GM12878 (cell line): ENCODE measurements around the gene TOMM40. TPM values are rescaled to one million over a fixed set of nuclear protein-coding genes. Genes with fewer than 3 reads are reported as not detected.
A peak's percentile ranks its signal among the peaks of the same experiment; 100 is the strongest.

Experiments
- ATAC-seq: fragments of 200-7000 bp; cut with Tn5 transposase; 3 replicates; pipeline ENCODE4 v1.9.1; 2020; ENCODE audit warnings: mild to moderate bottlenecking, moderate library complexity
- BruUV-seq: library from RNA; stranded (reverse); fragments of 400-500 nt; replicated peaks from 2 replicates; lab custom pipeline; 2021; lab: Mats Ljungman, UMichigan
- CTCF ChIA-PET: fragments of 300-600 bp; sonication (Branson Sonifier 250); formaldehyde crosslinking; extraction: SDS; loops from one replicate; lab custom pipeline; 2021; ENCODE audit warnings: inconsistent platforms; lab: Yijun Ruan, JAX
- POLR2A ChIA-PET: fragments of 350-600 bp; formaldehyde crosslinking; extraction: SDS; loops from one replicate; lab custom pipeline; 2021; ENCODE audit warnings: inconsistent platforms; lab: Charles Lee
- RAD21 ChIA-PET: fragments of 300-600 bp; sonication (Branson Sonifier 250); formaldehyde crosslinking; loops from one replicate; lab custom pipeline; 2023; ENCODE audit warnings: antibody characterized with exemption; ENCODE audit not compliant: unreplicated experiment; lab: Charles Lee
- SMC1A ChIA-PET: fragments of 300-600 bp; sonication (Branson Sonifier 250); formaldehyde crosslinking; loops from one replicate; lab custom pipeline; 2023; ENCODE audit not compliant: unreplicated experiment, uncharacterized antibody; lab: Charles Lee
- DNase-seq: peaks from one replicate; pipeline ENCODE4 v3.0.0-alpha.2; 2011; ENCODE audit warnings: low read depth, low spot score
- FAIRE-seq: peaks from 3 replicates; lab custom pipeline; 2011; peaks lifted over from hg19 to GRCh38; lab: Jason Lieb, UNC
- H2AFZ ChIP-seq: 2 replicates; pipeline ENCODE4 v1.6.0; 2011; ENCODE audit warnings: low read depth, low read length, control low read depth; ENCODE audit not compliant: control insufficient read depth
- H3K27ac ChIP-seq: 2 replicates; pipeline ENCODE4 v1.5.1; 2011; ENCODE audit warnings: control low read depth; ENCODE audit not compliant: control insufficient read depth, insufficient read depth
- H3K27me3 ChIP-seq, 2 experiments: replicated peaks in 1 of 2; 2 replicates each; pipeline versions ENCODE4 v1.6.0 to v1.6.1; 2011; ENCODE audit warnings: low read length in 1 of 2; ENCODE audit not compliant: control insufficient read depth in 2 of 2, insufficient read depth in 2 of 2
- H3K36me3 ChIP-seq, 2 experiments: 2 replicates each; pipeline ENCODE4 v1.5.1; 2011; ENCODE audit warnings: low read length in 1 of 2; ENCODE audit not compliant: control insufficient read depth in 2 of 2, insufficient read depth in 2 of 2
- H3K4me1 ChIP-seq: 2 replicates; pipeline ENCODE4 v1.6.1; 2011; ENCODE audit warnings: mild to moderate bottlenecking, low read length, moderate library complexity, mixed read lengths; ENCODE audit not compliant: control insufficient read depth, insufficient read depth
- H3K4me2 ChIP-seq: 2 replicates; pipeline ENCODE4 v1.6.0; 2011; ENCODE audit warnings: control low read depth; ENCODE audit not compliant: control insufficient read depth, insufficient read depth
- H3K4me3 ChIP-seq: fragments of 200-600 bp; sonication (generic); 2 replicates; pipeline ENCODE4 v1.5.1; 2016
- H3K79me2 ChIP-seq: 2 replicates; pipeline ENCODE4 v1.6.0; 2011; ENCODE audit warnings: low read length; ENCODE audit not compliant: control insufficient read depth, insufficient read depth
- H3K9ac ChIP-seq: 2 replicates; pipeline ENCODE4 v1.8.0; 2011; ENCODE audit warnings: low read length, control low read depth, mixed read lengths; ENCODE audit not compliant: control insufficient read depth, insufficient read depth
- H3K9me3 ChIP-seq: replicated peaks from 3 replicates; pipeline ENCODE4 v1.5.1; 2011; ENCODE audit warnings: mild to moderate bottlenecking, low read length; ENCODE audit not compliant: control insufficient read depth, insufficient read depth
- H4K20me1 ChIP-seq: 2 replicates; pipeline ENCODE4 v1.6.0; 2011; ENCODE audit not compliant: control insufficient read depth, insufficient read depth
- CBX5 ChIP-seq: sonication (generic); IDR thresholded peaks from 2 replicates; pipeline ENCODE4 v1.6.1; 2016; ENCODE audit warnings: low read depth, moderate library complexity, mild to moderate bottlenecking, inconsistent platforms
- DPF2 ChIP-seq: fragments of 450-650 bp; IDR thresholded peaks from 2 replicates; pipeline ENCODE4 v1.6.1; 2017; ENCODE audit warnings: mild to moderate bottlenecking
- JUND ChIP-seq: IDR thresholded peaks from 2 replicates; pipeline ENCODE4 v1.6.1; 2012; ENCODE audit warnings: low read depth, mild to moderate bottlenecking, low read length, improper control_type of control experiment, moderate library complexity
- MXI1 ChIP-seq: fragments of 150-350 bp; IDR thresholded peaks from 2 replicates; pipeline ENCODE4 v1.6.1; 2011; ENCODE audit warnings: low read depth, mild to moderate bottlenecking, inconsistent platforms, low read length, improper control_type of control experiment
- MYB ChIP-seq: fragments of 150-350 bp; IDR thresholded peaks from 2 replicates; pipeline ENCODE4 v1.6.1; 2014; ENCODE audit warnings: mild to moderate bottlenecking, low read depth, low read length, borderline replicate concordance
- NFIC ChIP-seq: IDR thresholded peaks from 2 replicates; pipeline ENCODE4 v1.6.1; 2012; ENCODE audit warnings: low read depth, mild to moderate bottlenecking, inconsistent platforms, low read length, moderate library complexity
- RAD21 ChIP-seq: IDR thresholded peaks from 2 replicates; pipeline ENCODE4 v1.6.1; 2011; ENCODE audit warnings: mild to moderate bottlenecking, low read depth, low read length, moderate library complexity; ENCODE audit not compliant: insufficient read depth
- SMAD5 ChIP-seq: IDR thresholded peaks from 2 replicates; pipeline ENCODE4 v1.6.1; 2016; ENCODE audit warnings: antibody characterized with exemption, low read depth
- YY1 ChIP-seq: IDR thresholded peaks from 2 replicates; pipeline ENCODE4 v1.6.1; 2011; ENCODE audit warnings: low read depth, mild to moderate bottlenecking, low read length
- ZNF592 ChIP-seq: fragments of 450-650 bp; IDR thresholded peaks from 2 replicates; pipeline ENCODE4 v1.6.1; 2017; ENCODE audit warnings: mild to moderate bottlenecking, moderate library complexity
- WGBS: methylation state at CpG from one replicate; pipeline ENCODE4 v1.1.6; 2016; ENCODE audit warnings: low lambda C conversion rate; ENCODE audit not compliant: insufficient replicate concordance, insufficient coverage; ENCODE audit errors: missing lambda C conversion rate; 5-methylcytosine and 5-hydroxymethylcytosine counted together
- in situ Hi-C: fragments of 300-500 bp; cut with MboI; formaldehyde crosslinking; loops from 9 replicates; pipeline ENCODE4 v1.14.3; 2018; ENCODE audit warnings: mixed read lengths
- intact Hi-C: fragments of 100-400 bp; cut with micrococcal nuclease; formaldehyde crosslinking; loops from one replicate; pipeline ENCODE4 v1.14.2; 2022; ENCODE audit not compliant: unreplicated experiment
- polyA plus RNA-seq, 11 experiments: library from polyadenylated mRNA; depleted of rRNA in 4 of 11; unstranded in 6 of 11; stranded (reverse) in 5 of 11; fragments of >200 nt; fragmentation: Nextera tagmentation in 4 of 11; fragmentation: Illumina TruSeq in 1 of 11; extraction: Ambion mirVana in 4 of 11; extraction: Trizol in 1 of 11; gene quantifications; 1 replicate in 1 of 11; 2 replicates in 10 of 11; pipeline versions ENCODE4 v1.2.1 to v1.2.3, GENCODE V29; 2011 to 2016; ENCODE audit warnings: inconsistent platforms in 2 of 11, missing spikeins in 2 of 11, low read depth in 1 of 11
- total RNA-seq, 4 experiments: library from RNA; depleted of rRNA in 3 of 4; stranded (reverse); fragments of >200 nt in 3 of 4; fragmentation: Illumina TruSeq in 1 of 4; extraction: Trizol in 1 of 4; gene quantifications; 2 replicates each; pipeline versions ENCODE4 v1.2.1 to v1.2.3, GENCODE V29; 2013 to 2021
- TF ChIP-seq, protein P1 (sequence below): IDR thresholded peaks from 2 replicates; pipeline ENCODE4 v1.6.1; 2012; ENCODE audit warnings: improper control_type of control experiment, low read depth, low read length; ENCODE audit not compliant: insufficient replicate concordance

Gene TOMM40
- total and polyA plus RNA-seq, 10 of the 15 experiments (the other 5 are each of a cell fraction or from before 2014, with no cell fraction given), result 0.85 to 221 (median 99.9) TPM

DNA sequence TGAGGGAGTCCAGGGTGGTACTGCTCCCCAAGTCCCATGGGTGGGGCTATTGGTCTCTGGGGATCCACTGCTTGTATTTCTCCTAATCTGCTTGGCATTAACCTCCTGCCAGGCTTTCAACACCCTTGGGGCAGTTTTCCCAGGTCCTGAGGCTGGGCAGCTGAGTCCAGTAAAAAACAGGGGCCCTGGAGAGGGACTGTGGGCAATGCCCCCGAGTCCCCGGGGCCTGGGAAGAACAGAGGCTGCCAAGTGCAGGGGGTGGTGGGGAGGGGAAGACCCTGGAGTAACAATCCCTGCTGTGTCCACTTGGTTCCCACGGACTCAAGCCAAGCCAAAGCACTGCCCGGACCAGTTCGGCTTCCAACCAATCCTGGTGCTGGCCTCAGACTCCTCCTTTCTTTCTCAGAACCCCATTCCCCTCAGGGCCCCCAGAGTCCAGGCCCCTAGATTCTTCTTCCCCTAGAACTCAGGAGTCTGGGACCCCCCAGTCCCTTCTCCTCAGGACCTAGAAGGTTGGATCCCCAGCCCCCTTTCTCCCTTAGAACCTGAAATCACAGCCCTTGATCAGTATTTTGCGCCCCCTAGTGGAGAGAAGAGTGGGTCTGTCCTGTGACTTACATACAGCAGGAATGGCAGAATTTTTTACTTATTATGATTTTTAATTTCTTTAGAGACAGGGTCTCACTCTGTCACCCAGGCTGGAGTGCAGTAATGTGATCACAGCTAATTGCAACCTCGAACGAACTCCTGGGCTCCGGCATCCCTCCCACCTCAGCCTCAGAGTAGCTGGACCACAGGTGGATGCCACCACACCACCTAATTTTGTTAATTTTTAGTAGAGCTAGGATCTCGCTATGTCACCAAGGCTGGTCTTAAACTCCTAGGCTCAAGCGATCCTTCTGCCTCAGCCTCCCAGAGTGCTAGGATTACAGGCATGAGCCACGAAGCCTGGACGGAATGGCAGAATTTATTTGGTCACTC, 60.4 kb downstream of the TOMM40 start:
- ChIA-PET POLR2A (no interaction called here), CTCF (interaction anchor here (0.6 to 3.8 kb wide), 17 partner anchors 8 to 275 kb away, joined by 3 to 37 read pairs (median 4); partner anchors contain the start of gene APOE), SMC1A (interaction anchor here (0.9 to 2.1 kb wide), 6 partner anchors 9 to 181 kb away, joined by 3 to 11 read pairs (median 3); no protein-coding TSS in a partner anchor), RAD21 (interaction anchor here (0.7 to 1.4 kb wide), 7 partner anchors 8 to 381 kb away, joined by 3 to 5 read pairs (median 3); partner anchors contain the start of gene BLOC1S3)
- peaks cover 22% of the 10 kb centered on the region for H3K79me2 ChIP-seq
- H3K4me2 ChIP-seq, result no peak overlapping the region
- no peaks in the 10 kb centered on the region for H3K36me3 ChIP-seq
- in situ Hi-C loops (loop anchor here (10.0 kb wide), 1 partner anchor 47 kb away; the partner anchor contains the start of gene APOE), intact Hi-C loops (loop anchor here (2.0 kb wide), 1 partner anchor 49 kb away; no protein-coding TSS in a partner anchor)
- H4K20me1 ChIP-seq, result no peaks in the 10 kb centered on the region
- no peaks in the 10 kb centered on the region for H3K9me3 ChIP-seq
- no peak for DNase-seq
- H3K27me3 ChIP-seq, result no peaks in the 10 kb centered on the region
- peaks cover 6% of the 10 kb centered on the region for H3K4me1 ChIP-seq
- peak; percentile 33 for ATAC-seq
- no peak overlapping the region for H2AFZ ChIP-seq
- no peak overlapping the region for H3K4me3 ChIP-seq
- no peak overlapping the region for H3K27ac ChIP-seq
- FAIRE-seq, result no peak
- 51% methylated on average over 13 of the region's 13 CpGs for WGBS
- no TSS peak for BruUV-seq
- H3K9ac ChIP-seq, result no peak overlapping the region
- no peak for TF ChIP-seq JUND
- TF ChIP-seq, protein P1, sequence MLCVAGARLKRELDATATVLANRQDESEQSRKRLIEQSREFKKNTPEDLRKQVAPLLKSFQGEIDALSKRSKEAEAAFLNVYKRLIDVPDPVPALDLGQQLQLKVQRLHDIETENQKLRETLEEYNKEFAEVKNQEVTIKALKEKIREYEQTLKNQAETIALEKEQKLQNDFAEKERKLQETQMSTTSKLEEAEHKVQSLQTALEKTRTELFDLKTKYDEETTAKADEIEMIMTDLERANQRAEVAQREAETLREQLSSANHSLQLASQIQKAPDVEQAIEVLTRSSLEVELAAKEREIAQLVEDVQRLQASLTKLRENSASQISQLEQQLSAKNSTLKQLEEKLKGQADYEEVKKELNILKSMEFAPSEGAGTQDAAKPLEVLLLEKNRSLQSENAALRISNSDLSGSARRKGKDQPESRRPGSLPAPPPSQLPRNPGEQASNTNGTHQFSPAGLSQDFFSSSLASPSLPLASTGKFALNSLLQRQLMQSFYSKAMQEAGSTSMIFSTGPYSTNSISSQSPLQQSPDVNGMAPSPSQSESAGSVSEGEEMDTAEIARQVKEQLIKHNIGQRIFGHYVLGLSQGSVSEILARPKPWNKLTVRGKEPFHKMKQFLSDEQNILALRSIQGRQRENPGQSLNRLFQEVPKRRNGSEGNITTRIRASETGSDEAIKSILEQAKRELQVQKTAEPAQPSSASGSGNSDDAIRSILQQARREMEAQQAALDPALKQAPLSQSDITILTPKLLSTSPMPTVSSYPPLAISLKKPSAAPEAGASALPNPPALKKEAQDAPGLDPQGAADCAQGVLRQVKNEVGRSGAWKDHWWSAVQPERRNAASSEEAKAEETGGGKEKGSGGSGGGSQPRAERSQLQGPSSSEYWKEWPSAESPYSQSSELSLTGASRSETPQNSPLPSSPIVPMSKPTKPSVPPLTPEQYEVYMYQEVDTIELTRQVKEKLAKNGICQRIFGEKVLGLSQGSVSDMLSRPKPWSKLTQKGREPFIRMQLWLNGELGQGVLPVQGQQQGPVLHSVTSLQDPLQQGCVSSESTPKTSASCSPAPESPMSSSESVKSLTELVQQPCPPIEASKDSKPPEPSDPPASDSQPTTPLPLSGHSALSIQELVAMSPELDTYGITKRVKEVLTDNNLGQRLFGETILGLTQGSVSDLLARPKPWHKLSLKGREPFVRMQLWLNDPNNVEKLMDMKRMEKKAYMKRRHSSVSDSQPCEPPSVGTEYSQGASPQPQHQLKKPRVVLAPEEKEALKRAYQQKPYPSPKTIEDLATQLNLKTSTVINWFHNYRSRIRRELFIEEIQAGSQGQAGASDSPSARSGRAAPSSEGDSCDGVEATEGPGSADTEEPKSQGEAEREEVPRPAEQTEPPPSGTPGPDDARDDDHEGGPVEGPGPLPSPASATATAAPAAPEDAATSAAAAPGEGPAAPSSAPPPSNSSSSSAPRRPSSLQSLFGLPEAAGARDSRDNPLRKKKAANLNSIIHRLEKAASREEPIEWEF, result no peak
- no peak for TF ChIP-seq ZNF592
- TF ChIP-seq SMAD5, result no peak
- TF ChIP-seq DPF2, result no peak
- TF ChIP-seq MYB, result no peak
- TF ChIP-seq NFIC, result no peak
- 0 out of 2 replicates have a peak, but pooled peaks have one; percentile 53 for TF ChIP-seq YY1
- peak; percentile 81 for TF ChIP-seq RAD21
- no peak for TF ChIP-seq CBX5
- no peak for TF ChIP-seq MXI1
